SJSA1 (cell line): ENCODE data around the gene MSANTD4. TPM values are rescaled to one million over a fixed set of nuclear protein-coding genes. Genes with fewer than 3 reads are reported as not detected.
"Not testable (repeated sequence)": the region's sequence is repeated elsewhere in the genome, so short reads cannot be mapped to it uniquely, and the experiment has no call there.

Source experiments
- DNase-seq, 2 experiments: peaks; one replicate each; pipeline ENCODE4 v3.0.0-alpha.2; 2015 to 2020; ENCODE audit warnings: low spot score in 2 of 2, low read depth in 1 of 2
- H3K27ac ChIP-seq: fragments of 250-450 bp; sonication (Bioruptor Pico); 2 replicates; pipeline ENCODE4 v1.5.1; 2020; ENCODE audit warnings: mild to moderate bottlenecking, moderate library complexity
- H3K27me3 ChIP-seq: fragments of 250-450 bp; sonication (Bioruptor Pico); replicated peaks from 2 replicates; pipeline ENCODE4 v1.5.1; 2020; ENCODE audit warnings: mild to moderate bottlenecking, moderate library complexity
- H3K36me3 ChIP-seq: fragments of 250-450 bp; sonication (Bioruptor Pico); 2 replicates; pipeline ENCODE4 v1.5.1; 2020; ENCODE audit warnings: mild to moderate bottlenecking
- H3K4me1 ChIP-seq: fragments of 250-450 bp; sonication (Bioruptor Pico); replicated peaks from 2 replicates; pipeline ENCODE4 v1.6.1; 2021; ENCODE audit warnings: mild to moderate bottlenecking
- H3K4me3 ChIP-seq: fragments of 250-450 bp; sonication (Bioruptor Pico); 2 replicates; pipeline ENCODE4 v1.5.1; 2020; ENCODE audit warnings: mild to moderate bottlenecking
- H3K9me3 ChIP-seq: fragments of 250-450 bp; sonication (Bioruptor Pico); replicated peaks from 2 replicates; pipeline ENCODE4 v1.5.1; 2020; ENCODE audit warnings: mild to moderate bottlenecking
- total RNA-seq: library from RNA; depleted of rRNA; stranded (reverse); fragments of >200 nt; shearing (Covaris generic); gene quantifications from 2 replicates; pipeline ENCODE4 v1.2.3, GENCODE V29; 2014

The MSANTD4 gene
- total RNA-seq, 1 experiment from 2014 or later, result 11.5 TPM

DNA sequence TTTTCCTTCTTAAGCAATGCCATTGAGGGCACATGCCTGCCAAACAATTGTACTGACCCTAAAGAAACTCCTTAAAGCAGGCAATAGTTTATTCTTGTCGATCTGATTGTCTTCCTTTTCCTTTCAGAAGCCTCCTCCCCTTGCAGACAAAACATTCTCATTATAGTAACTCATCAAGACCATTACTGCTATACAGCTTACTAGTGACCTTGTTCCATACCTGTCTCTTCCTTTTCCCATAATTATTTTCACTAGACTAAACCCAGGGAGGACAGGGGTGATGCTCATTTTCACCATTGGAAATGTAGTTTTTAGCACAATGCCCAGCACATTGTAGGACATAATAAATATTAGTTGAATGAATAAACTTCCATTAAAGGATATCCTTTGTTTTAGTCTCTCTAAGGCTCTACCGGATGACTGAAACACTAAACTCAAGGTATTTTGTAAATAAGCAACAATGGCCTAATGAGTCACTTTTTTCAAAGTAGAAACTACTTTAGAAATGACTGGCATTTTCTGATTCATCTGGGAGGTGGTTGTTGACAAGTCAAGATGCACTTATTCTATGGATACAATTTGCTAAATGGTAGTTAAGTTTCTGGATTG, 9.3 kb upstream of the MSANTD4 start:
- Histone ChIP-seq H3K4me1 (peaks cover 11% of the 10 kb centered on the region), H3K27me3 (no peaks in the 10 kb centered on the region), H3K9me3 (no peaks in the 10 kb centered on the region), H3K27ac (peak overlapping the region; percentile 37; the same call in 1 of the 2 replicates), H3K36me3 (no peaks in the 10 kb centered on the region), H3K4me3 (no peak overlapping the region)
- peak in 1 of 2 experiments; percentile 10 for DNase-seq

DNA sequence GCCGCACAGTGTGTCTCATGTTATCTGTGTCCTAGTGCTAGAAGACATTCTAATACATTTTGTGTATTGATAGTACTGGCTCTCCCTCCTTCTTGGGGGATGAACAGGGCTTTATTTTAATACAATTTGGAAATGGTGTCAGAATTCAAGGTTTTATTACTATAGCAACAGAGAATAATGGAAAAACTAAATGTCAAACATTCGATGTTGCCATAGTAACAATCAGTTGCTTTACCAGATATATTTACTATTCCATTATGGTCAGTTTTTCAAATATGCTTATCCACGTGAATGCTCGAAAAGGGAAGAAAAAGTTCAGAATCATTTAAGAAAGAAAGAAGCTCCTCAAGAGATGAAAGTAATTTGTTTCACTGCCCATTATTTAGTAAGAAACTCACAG, 8.6 kb upstream of the MSANTD4 start:
- no peak for DNase-seq
- Histone ChIP-seq H3K4me3 (no peak overlapping the region), H3K36me3 (no peaks in the 10 kb centered on the region), H3K9me3 (no peaks in the 10 kb centered on the region), H3K27me3 (no peaks in the 10 kb centered on the region), H3K27ac (no peak overlapping the region), H3K4me1 (peaks cover 11% of the 10 kb centered on the region)

DNA sequence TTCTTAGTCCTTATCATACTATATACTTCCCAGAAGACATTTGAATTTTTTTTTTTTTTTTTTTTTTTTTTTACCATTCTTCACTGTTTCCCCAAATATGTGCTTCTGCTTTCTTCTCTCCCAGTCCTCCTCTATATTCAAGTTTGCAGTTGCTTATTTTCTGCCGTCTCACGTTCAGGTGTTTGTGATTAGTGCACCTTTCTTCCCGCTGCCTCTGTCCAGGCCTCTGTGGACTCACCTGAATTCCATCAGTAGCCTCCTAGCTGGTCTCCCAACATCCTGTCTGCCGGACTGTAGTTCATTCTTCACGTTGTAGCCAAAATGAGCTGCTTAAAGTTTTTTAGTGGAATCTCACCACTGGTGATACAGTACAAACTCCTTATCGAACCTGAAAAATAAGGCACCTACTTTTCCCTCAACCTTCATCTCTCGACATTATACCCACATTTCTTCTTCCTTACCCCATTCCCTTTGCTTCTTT, 795 bp upstream of the MSANTD4 start:
- DNase-seq, result no peak
- no peaks in the 10 kb centered on the region for H3K36me3 ChIP-seq
- no peaks in the 10 kb centered on the region for H3K9me3 ChIP-seq
- peak overlapping the region; percentile 85 for H3K4me3 ChIP-seq
- H3K27me3 ChIP-seq, result no peaks in the 10 kb centered on the region
- H3K4me1 ChIP-seq, result no peaks in the 10 kb centered on the region
- no peak overlapping the region for H3K27ac ChIP-seq

GRCh38 chr11:106021181-106021966, 666 bp downstream of the MSANTD4 start:
- no peaks in the 10 kb centered on the region for H3K4me1 ChIP-seq
- no peak overlapping the region for H3K27ac ChIP-seq
- peak in 1 of 2 experiments; percentile 1 for DNase-seq
- H3K36me3 ChIP-seq, result no peaks in the 10 kb centered on the region
- peak overlapping the region; percentile 85 for H3K4me3 ChIP-seq
- no peaks in the 10 kb centered on the region for H3K27me3 ChIP-seq
- no peaks in the 10 kb centered on the region for H3K9me3 ChIP-seq

DNA sequence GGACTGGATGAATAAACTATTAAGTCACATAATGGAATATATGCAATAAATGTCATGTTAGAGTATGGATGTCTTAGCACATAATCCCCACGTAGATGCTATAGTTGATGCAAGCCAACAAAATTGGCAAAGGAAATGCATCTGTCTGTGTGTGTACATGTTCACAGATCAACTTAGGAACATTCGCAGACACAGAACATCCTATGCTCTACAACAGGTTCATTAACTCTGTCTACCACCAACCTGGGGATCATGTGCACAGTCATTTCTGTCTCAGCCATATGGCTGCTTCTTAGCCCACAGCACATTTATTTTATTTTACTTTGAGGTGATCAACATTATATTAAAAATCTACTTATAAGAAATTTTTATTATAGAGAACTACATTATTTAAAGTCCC, 4.9 kb downstream of the MSANTD4 start:
- no peak overlapping the region for H3K27ac ChIP-seq
- peaks cover 7% of the 10 kb centered on the region; the same call in 1 of the 2 replicates for H3K4me1 ChIP-seq
- DNase-seq, result no peak
- H3K27me3 ChIP-seq, result no peaks in the 10 kb centered on the region
- H3K4me3 ChIP-seq, result no peak overlapping the region
- H3K36me3 ChIP-seq, result no peaks in the 10 kb centered on the region
- no peaks in the 10 kb centered on the region for H3K9me3 ChIP-seq

GRCh38 chr11:106015066-106015465, 7.0 kb downstream of the MSANTD4 start:
- Histone ChIP-seq H3K36me3 (no peaks in the 10 kb centered on the region), H3K4me3 (no peak overlapping the region), H3K4me1 (peaks cover 7% of the 10 kb centered on the region; the same call in 1 of the 2 replicates), H3K27me3 (no peaks in the 10 kb centered on the region), H3K27ac (no peak overlapping the region), H3K9me3 (no peaks in the 10 kb centered on the region)
- DNase-seq, result peak; percentile 6 to 38

DNA sequence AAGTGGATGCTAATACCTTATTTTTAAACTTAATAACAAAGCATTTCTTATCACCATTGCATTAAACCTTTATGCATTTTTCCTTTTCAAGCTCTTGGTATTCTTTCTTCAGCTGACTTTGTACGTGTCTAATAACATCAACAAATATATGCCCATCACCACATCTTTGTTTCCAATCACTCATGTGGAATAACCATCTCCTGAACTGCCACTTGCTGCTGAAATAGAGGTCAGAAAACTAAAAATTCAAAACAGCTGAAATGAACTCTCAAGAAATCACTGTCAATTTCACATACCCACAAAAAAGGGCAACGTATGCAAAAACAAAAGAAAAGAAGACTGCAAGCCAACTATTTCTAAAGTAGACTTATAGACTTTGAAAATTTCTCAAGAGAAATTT, 7.4 kb downstream of the MSANTD4 start:
- Histone ChIP-seq H3K9me3 (no peaks in the 10 kb centered on the region), H3K4me1 (peaks cover 7% of the 10 kb centered on the region; the same call in 1 of the 2 replicates), H3K27ac (no peak overlapping the region), H3K27me3 (no peaks in the 10 kb centered on the region), H3K4me3 (no peak overlapping the region), H3K36me3 (no peaks in the 10 kb centered on the region)
- DNase-seq, result no peak

DNA sequence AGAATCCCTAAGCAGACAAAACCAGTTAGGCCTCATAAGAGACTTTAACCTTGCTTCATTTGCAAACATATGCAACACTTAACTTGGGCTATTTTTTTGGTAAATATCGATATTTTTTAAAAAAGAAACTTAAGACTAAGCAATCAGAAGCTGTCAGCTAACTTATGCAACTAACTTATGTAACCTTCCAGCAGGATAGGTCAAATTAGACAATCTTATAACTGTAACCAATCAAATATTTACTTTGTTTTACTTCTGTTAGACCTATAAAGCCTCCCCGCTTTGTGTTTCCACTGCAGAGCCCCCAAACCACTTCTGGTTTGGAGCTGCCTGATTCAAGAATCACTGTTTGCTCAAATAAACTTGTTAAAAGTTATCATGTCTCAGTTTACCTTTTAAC, 8.0 kb downstream of the MSANTD4 start:
- H3K27me3 ChIP-seq, result no peaks in the 10 kb centered on the region
- H3K4me3 ChIP-seq, result no peak overlapping the region
- no peak for DNase-seq
- no peak overlapping the region for H3K27ac ChIP-seq
- peaks cover 7% of the 10 kb centered on the region; the same call in 1 of the 2 replicates for H3K4me1 ChIP-seq
- no peaks in the 10 kb centered on the region; the same call in 1 of the 2 replicates for H3K36me3 ChIP-seq
- no peaks in the 10 kb centered on the region for H3K9me3 ChIP-seq

- no peak overlapping the region for H3K4me3 ChIP-seq
- no peaks in the 10 kb centered on the region for H3K27me3 ChIP-seq
- DNase-seq, result peak in 1 of 2 experiments; percentile 4
- peaks cover 2% of the 10 kb centered on the region; the same call in 1 of the 2 replicates for H3K36me3 ChIP-seq
- peaks cover 7% of the 10 kb centered on the region; the same call in 1 of the 2 replicates for H3K4me1 ChIP-seq
- H3K27ac ChIP-seq, result no peak overlapping the region
- no peaks in the 10 kb centered on the region for H3K9me3 ChIP-seq
These were observed 9.3 kb downstream of the MSANTD4 start for GRCh38 chr11:106012744-106013143.

- no peaks in the 10 kb centered on the region for H3K9me3 ChIP-seq
- H3K27me3 ChIP-seq, result no peaks in the 10 kb centered on the region
- H3K4me3 ChIP-seq, result no peak overlapping the region
- peaks cover 7% of the 10 kb centered on the region; the same call in 1 of the 2 replicates for H3K4me1 ChIP-seq
- no peak overlapping the region for H3K27ac ChIP-seq
- no peak for DNase-seq
- H3K36me3 ChIP-seq, result peaks cover 4% of the 10 kb centered on the region
These were observed 10.6 kb downstream of the MSANTD4 start for GRCh38 chr11:106011481-106011880.

DNA sequence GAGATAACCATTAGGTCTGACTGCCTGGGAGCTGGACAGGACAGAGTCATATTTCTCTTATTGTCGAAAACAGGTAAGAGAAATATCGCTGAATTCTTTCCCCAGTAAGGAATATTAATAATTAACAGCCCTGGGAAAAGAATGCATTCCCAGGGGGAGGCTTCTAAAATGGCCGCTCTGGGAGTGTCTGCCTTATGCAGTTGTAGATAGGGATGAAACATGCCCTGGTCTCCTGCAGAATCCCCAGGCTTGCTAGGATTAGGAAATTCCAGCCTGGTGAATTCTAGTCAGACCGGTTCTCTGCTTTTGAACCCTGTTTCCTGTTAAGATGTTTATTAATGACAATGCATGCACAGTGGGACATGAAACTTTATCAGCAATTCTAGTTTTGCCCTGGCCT, 18.9 kb downstream of the MSANTD4 start:
- H3K36me3 ChIP-seq, DNase-seq: not testable (repeated sequence)

DNA sequence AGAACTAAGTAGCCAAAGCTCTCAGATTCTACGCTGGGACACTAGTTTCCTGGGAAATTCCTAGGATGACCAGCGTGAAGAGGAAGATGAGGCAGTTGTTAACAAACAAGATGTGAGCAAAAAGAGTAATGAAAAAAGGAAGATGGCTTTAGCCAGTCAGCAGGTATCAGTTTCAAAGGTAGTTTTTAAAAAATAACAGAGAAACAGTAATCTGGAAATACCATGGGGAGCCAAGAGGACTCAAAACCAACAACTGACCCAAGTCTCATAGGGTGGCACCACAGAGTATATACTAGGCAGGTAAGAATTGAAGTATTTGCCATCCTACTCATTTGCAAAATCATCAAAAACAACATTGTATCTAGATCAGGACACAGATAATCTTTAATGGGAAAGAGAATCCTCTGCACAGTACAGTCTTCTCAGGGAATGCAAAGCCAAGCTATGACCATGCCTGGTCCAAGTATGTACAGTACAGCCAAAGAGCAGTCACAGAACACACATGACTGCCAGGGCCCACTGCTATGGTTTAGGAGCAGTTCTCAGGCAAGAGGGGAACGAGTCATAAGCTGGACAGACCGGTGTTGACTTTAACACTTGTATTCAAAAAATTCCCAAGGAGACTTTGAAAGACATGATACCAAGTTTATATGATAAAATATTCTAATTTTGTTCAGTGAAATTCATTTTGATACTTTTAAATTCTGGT, 20.6 kb downstream of the MSANTD4 start:
- H3K4me1 ChIP-seq, result no peaks in the 10 kb centered on the region
- no peaks in the 10 kb centered on the region for H3K9me3 ChIP-seq
- no peaks in the 10 kb centered on the region for H3K27me3 ChIP-seq
- H3K36me3 ChIP-seq, result 0 out of 2 replicates have a peak, but pooled peaks cover 2% of the 10 kb centered on the region
- H3K4me3 ChIP-seq, result no peak overlapping the region
- no peak overlapping the region for H3K27ac ChIP-seq
- DNase-seq, result no peak

More for the DNA sequence above, 18.9 kb downstream of the MSANTD4 start:
- not testable (repeated sequence) for H3K9me3 ChIP-seq, H3K27ac ChIP-seq, H3K4me1 ChIP-seq, H3K4me3 ChIP-seq, H3K27me3 ChIP-seq

- no peaks in the 10 kb centered on the region for H3K4me1 ChIP-seq
- no peaks in the 10 kb centered on the region for H3K9me3 ChIP-seq
- H3K36me3 ChIP-seq, result no peaks in the 10 kb centered on the region
- no peak for DNase-seq
- no peak overlapping the region for H3K27ac ChIP-seq
- H3K27me3 ChIP-seq, result no peaks in the 10 kb centered on the region
- no peak overlapping the region for H3K4me3 ChIP-seq
These were observed 30.2 kb downstream of the MSANTD4 start for GRCh38 chr11:105991888-105992287.
